ENCODE measurements around the gene C2CD2L. TPM values are rescaled to one million over a fixed set of nuclear protein-coding genes. Genes with fewer than 3 reads are reported as not detected.
"Not testable (repeated sequence)": the region's sequence is repeated elsewhere in the genome, so short reads cannot be mapped to it uniquely, and the experiment has no call there.

C2CD2L gene
- polyA plus RNA-seq, 4 donors: 14.9 to 21.7 (median 17.8) TPM

DNA sequence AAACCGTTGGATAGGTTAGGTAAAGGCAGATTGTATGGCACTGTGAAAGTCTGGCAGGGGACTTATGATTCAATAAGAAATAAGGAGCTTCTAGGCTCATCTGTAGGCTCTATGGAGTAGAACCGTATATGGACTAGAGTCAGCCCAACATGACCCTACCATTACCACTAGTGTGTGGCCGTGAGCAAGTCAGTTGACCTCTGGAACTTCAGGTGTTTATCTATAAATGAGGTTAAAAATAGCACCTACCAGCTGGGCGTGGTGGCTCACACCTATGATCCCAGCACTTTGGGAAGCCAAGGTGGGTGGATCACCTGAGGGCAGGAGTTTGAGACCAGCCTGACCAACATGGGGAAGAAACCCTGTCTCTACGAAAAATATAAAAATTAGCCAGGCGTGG is 18.7 kb downstream of the C2CD2L start:
- Histone ChIP-seq H3K27ac (ENCODE audit: low read depth in 1 of 3, low read length in 2 of 3) (peak overlapping the region; percentile 29 to 82 (median 69)), H3K4me1 (ENCODE audit: control insufficient read depth in 3 of 3, insufficient read depth in 2 of 3, low read depth in 1 of 3, low read length in 2 of 3) (peaks cover 5 to 22% (median 6%) of the 10 kb centered on the region in 3 donors), H3K9me3 (ENCODE audit: control insufficient read depth in 2 of 2, insufficient read depth in 1 of 2, low read depth in 1 of 2, low read length in 1 of 2) (no peaks in the 10 kb centered on the region), H3K36me3 (ENCODE audit: control insufficient read depth in 3 of 3, insufficient read depth in 2 of 3, low read depth in 1 of 3, low read length in 3 of 3) (peaks cover 0 to 53% (median 5%) of the 10 kb centered on the region in 3 donors), H3K4me3 (ENCODE audit: low read depth in 1 of 3, low read length in 3 of 3) (no peak overlapping the region), H3K27me3 (ENCODE audit: control insufficient read depth in 3 of 3, insufficient read depth in 3 of 3, low read length in 3 of 3) (no peaks in the 10 kb centered on the region)
- DNase-seq (peak; percentile 68 to 85), FAIRE-seq (no peak)
- WGBS, 3 donors: 42 to 76% (median 51%) methylated on average over 6 of the region's 6 CpGs

DNA sequence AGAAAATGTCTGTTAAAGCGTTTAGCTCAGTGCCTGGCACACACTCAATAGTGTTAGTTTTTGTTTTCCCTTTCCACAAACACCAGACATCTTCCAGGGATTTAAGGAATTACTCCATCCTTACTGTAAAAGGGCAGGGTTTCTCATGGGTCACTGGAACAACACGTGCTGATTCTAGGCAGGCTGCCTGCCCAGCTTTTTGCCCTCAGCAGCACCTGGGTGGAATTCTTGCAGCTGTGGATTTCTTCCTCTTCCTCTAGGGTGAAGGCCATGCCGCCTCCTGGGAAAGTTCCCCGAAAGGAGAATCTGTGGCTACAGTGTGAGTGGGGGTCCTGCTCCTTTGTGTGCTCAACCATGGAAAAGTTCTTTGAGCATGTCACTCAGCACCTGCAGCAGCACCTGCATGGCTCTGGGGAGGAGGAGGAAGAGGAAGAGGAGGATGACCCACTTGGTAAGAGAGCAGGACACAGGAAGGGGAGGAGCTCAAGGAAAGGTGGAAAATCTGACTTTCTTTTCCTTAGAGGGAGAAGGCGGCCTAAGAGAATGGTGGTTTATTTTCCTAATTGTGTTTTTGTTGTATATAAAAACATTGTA is 19.6 kb downstream of the C2CD2L start:
- H3K27ac ChIP-seq (ENCODE audit: low read depth in 1 of 3, low read length in 2 of 3): peak overlapping the region; percentile 37 to 67 (median 59)
- DNase-seq: peak in 1 of 2 donors; percentile 29
- FAIRE-seq: no peak
- no peaks in the 10 kb centered on the region for H3K27me3 ChIP-seq (ENCODE audit: control insufficient read depth in 3 of 3, insufficient read depth in 3 of 3, low read length in 3 of 3)
- 52 to 63% (median 55%) methylated on average over 5 of the region's 5 CpGs for WGBS, 3 donors
- no peak overlapping the region for H3K4me3 ChIP-seq (ENCODE audit: low read depth in 1 of 3, low read length in 3 of 3)
- no peaks in the 10 kb centered on the region for H3K9me3 ChIP-seq (ENCODE audit: control insufficient read depth in 2 of 2, insufficient read depth in 1 of 2, low read depth in 1 of 2, low read length in 1 of 2)
- peaks cover 5 to 20% (median 6%) of the 10 kb centered on the region in 3 donors for H3K4me1 ChIP-seq (ENCODE audit: control insufficient read depth in 3 of 3, insufficient read depth in 2 of 3, low read depth in 1 of 3, low read length in 2 of 3)
- peaks cover 0 to 62% (median 7%) of the 10 kb centered on the region in 3 donors for H3K36me3 ChIP-seq (ENCODE audit: control insufficient read depth in 3 of 3, insufficient read depth in 2 of 3, low read depth in 1 of 3, low read length in 3 of 3)

DNA sequence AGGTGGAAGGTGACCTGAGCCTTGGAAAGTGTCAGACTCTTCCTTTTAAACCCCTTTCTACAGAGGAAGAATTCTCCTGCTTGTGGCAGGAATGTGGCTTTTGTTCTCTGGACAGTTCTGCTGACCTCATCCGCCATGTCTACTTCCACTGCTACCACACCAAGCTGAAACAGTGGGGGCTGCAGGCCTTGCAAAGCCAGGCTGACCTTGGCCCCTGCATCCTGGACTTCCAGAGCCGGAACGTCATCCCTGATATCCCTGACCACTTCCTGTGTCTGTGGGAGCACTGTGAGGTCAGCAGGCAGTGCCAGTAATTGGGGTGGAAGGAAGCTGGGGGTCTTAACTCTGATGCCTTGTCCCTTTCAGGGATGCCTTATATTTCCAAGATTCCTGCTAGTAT is 23.5 kb downstream of the C2CD2L start:
- WGBS, 3 donors: 70 to 76% (median 73%) methylated on average over 3 of the region's 3 CpGs
- DNase-seq (no peak), FAIRE-seq (no peak)
- Histone ChIP-seq H3K36me3 (ENCODE audit: control insufficient read depth in 3 of 3, insufficient read depth in 2 of 3, low read depth in 1 of 3, low read length in 3 of 3) (peaks cover 0 to 66% (median 14%) of the 10 kb centered on the region in 3 donors), H3K4me3 (ENCODE audit: low read depth in 1 of 3, low read length in 3 of 3) (no peak overlapping the region), H3K27me3 (ENCODE audit: control insufficient read depth in 3 of 3, insufficient read depth in 3 of 3, low read length in 3 of 3) (no peaks in the 10 kb centered on the region), H3K4me1 (ENCODE audit: control insufficient read depth in 3 of 3, insufficient read depth in 2 of 3, low read depth in 1 of 3, low read length in 2 of 3) (peaks cover 0 to 7% (median 3%) of the 10 kb centered on the region in 3 donors), H3K27ac (ENCODE audit: low read depth in 1 of 3, low read length in 2 of 3) (no peak overlapping the region), H3K9me3 (ENCODE audit: control insufficient read depth in 2 of 2, insufficient read depth in 1 of 2, low read depth in 1 of 2, low read length in 1 of 2) (no peaks in the 10 kb centered on the region)

DNA sequence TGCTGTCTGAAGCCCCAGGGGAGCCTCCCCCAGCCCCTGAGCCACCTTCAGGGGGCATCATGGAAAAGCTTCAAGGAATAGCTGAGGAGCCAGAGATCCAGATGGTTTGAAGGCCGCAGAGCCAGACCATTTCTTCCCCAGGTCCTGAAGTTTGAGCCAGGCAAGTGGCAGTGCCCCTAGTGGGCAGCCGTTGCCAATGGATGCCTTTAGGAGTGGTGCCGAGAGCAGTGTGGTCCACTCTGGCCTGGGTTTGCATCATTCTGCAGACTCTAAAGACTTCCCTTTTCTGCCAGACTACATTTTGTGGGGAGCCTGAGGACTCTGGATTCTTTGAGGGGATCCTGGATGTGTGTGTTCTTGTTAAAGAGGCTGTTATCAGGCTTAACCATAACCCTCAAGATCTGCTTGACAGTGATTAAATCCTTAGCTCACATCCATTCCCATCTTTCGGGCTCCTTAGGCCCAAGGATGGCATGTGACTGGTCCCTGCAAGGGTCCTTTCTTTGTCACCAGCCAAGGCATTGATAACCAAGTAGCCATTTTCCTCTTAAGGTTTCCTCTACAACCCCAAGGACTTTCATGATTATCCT is 27.3 kb downstream of the C2CD2L start:
- Histone ChIP-seq H3K27me3 (ENCODE audit: control insufficient read depth in 3 of 3, insufficient read depth in 3 of 3, low read length in 3 of 3) (no peaks in the 10 kb centered on the region), H3K4me1 (ENCODE audit: control insufficient read depth in 3 of 3, insufficient read depth in 2 of 3, low read depth in 1 of 3, low read length in 2 of 3) (no peaks in the 10 kb centered on the region), H3K36me3 (ENCODE audit: control insufficient read depth in 3 of 3, insufficient read depth in 2 of 3, low read depth in 1 of 3, low read length in 3 of 3) (peaks cover 0 to 42% (median 14%) of the 10 kb centered on the region in 3 donors), H3K4me3 (ENCODE audit: low read depth in 1 of 3, low read length in 3 of 3) (no peak overlapping the region), H3K9me3 (ENCODE audit: control insufficient read depth in 2 of 2, insufficient read depth in 1 of 2, low read depth in 1 of 2, low read length in 1 of 2) (no peaks in the 10 kb centered on the region), H3K27ac (ENCODE audit: low read depth in 1 of 3, low read length in 2 of 3) (no peak overlapping the region)
- 54 to 66% (median 59%) methylated on average over 4 of the region's 4 CpGs for WGBS, 3 donors
- FAIRE-seq: no peak
- peak in 1 of 2 donors; percentile 51 for DNase-seq

DNA sequence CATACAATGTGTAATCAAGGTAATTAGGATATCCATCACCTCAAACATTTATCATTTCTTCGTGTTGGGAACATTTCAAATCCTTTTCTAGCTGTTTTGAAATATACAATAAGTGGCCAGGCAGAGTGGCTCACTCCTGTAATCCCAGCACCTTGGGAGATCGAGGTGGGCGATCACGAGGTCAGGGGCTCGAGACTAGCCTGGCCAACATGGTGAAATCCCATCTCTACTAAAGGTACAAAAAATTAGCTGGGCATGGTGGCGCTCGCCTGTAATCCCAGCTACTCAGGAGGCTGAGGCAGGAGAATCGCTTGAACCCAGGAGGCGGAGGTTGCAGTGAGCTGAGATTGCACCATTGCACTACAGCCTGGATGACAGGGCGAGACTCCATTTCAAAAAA is 32.1 kb downstream of the C2CD2L start:
- not testable (repeated sequence) for FAIRE-seq; H3K9me3 ChIP-seq (ENCODE audit: control insufficient read depth in 2 of 2, insufficient read depth in 1 of 2, low read depth in 1 of 2, low read length in 1 of 2); DNase-seq; H3K27me3 ChIP-seq (ENCODE audit: control insufficient read depth in 3 of 3, insufficient read depth in 3 of 3, low read length in 3 of 3); H3K4me3 ChIP-seq (ENCODE audit: low read depth in 1 of 3, low read length in 3 of 3); H3K4me1 ChIP-seq (ENCODE audit: control insufficient read depth in 3 of 3, insufficient read depth in 2 of 3, low read depth in 1 of 3, low read length in 2 of 3); H3K27ac ChIP-seq (ENCODE audit: low read depth in 1 of 3, low read length in 2 of 3); H3K36me3 ChIP-seq (ENCODE audit: control insufficient read depth in 3 of 3, insufficient read depth in 2 of 3, low read depth in 1 of 3, low read length in 3 of 3)
- 88 to 92% (median 92%) methylated on average over 10 of the region's 10 CpGs for WGBS, 3 donors

DNA sequence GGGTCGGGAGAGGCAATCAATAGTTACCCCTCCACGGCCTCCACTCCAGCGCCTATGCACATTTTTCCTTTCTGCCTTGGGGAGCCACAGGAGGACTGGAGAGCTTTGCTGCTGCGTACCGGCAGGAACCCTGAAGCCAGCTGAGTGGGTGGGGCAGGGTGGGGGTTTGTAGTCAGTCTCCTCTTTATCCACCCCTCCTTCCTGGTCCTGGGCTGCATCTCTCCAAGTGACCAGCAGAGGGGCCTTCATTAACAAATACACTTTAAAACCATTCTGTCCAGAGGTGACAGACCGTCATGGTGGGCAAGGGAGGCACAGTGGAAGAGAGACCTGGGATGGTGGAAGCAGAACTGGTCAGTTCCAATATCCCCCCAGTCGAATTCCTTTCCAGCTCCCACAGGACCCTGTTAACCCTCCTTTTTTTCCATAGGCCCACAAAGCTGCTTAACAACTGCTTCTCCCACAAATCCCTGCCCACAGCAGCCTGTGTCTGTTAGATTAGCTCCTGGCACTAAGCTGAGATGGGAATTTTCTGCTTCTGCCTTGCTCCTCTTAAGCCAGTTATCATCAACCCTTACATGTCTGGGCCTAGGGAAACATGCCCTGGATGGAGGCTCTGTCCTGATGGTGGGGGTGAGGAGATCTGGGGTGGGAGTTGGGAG is 37.8 kb downstream of the C2CD2L start:
- 3 to 20% (median 14%) methylated on average over 7 of the region's 7 CpGs for WGBS, 3 donors
- Histone ChIP-seq H3K27ac (ENCODE audit: low read depth in 1 of 3, low read length in 2 of 3) (no peak overlapping the region), H3K27me3 (ENCODE audit: control insufficient read depth in 3 of 3, insufficient read depth in 3 of 3, low read length in 3 of 3) (peaks cover 3 to 28% (median 11%) of the 10 kb centered on the region in 3 donors), H3K9me3 (ENCODE audit: control insufficient read depth in 2 of 2, insufficient read depth in 1 of 2, low read depth in 1 of 2, low read length in 1 of 2) (no peaks in the 10 kb centered on the region), H3K4me3 (ENCODE audit: low read depth in 1 of 3, low read length in 3 of 3) (no peak overlapping the region), H3K4me1 (ENCODE audit: control insufficient read depth in 3 of 3, insufficient read depth in 2 of 3, low read depth in 1 of 3, low read length in 2 of 3) (peaks cover 0 to 8% (median 0%) of the 10 kb centered on the region in 3 donors), H3K36me3 (ENCODE audit: control insufficient read depth in 3 of 3, insufficient read depth in 2 of 3, low read depth in 1 of 3, low read length in 3 of 3) (no peaks in the 10 kb centered on the region)
- no peak for FAIRE-seq
- DNase-seq: peak; percentile 71 to 82

DNA sequence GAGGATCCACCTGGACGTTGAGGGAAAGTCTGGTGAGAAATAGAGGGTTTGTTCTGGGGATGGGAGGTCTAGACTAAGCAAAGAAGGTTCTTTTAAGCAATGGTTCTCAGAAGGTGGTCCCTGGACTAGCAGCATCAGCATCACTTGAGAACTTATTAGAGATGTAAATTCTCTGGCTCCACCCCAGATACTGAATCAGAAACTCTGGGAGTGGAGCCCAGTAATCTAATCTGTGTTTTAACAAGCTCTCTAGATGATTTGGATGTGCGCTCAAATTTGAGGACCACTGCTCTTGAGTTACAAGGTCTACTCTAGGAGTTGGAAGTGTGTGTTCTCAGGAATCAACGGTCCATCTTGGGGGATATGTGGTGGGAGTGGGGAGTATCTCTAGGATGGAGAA is 38.4 kb downstream of the C2CD2L start:
- 33 to 57% (median 43%) methylated on average over 3 of the region's 3 CpGs for WGBS, 3 donors
- H3K4me3 ChIP-seq (ENCODE audit: low read depth in 1 of 3, low read length in 3 of 3): no peak overlapping the region
- H3K9me3 ChIP-seq (ENCODE audit: control insufficient read depth in 2 of 2, insufficient read depth in 1 of 2, low read depth in 1 of 2, low read length in 1 of 2): no peaks in the 10 kb centered on the region
- DNase-seq: no peak
- peaks cover 0 to 8% (median 0%) of the 10 kb centered on the region in 3 donors for H3K4me1 ChIP-seq (ENCODE audit: control insufficient read depth in 3 of 3, insufficient read depth in 2 of 3, low read depth in 1 of 3, low read length in 2 of 3)
- H3K27me3 ChIP-seq (ENCODE audit: control insufficient read depth in 3 of 3, insufficient read depth in 3 of 3, low read length in 3 of 3): peaks cover 3 to 34% (median 11%) of the 10 kb centered on the region in 3 donors
- FAIRE-seq: no peak
- no peaks in the 10 kb centered on the region for H3K36me3 ChIP-seq (ENCODE audit: control insufficient read depth in 3 of 3, insufficient read depth in 2 of 3, low read depth in 1 of 3, low read length in 3 of 3)
- no peak overlapping the region for H3K27ac ChIP-seq (ENCODE audit: low read depth in 1 of 3, low read length in 2 of 3)

DNA sequence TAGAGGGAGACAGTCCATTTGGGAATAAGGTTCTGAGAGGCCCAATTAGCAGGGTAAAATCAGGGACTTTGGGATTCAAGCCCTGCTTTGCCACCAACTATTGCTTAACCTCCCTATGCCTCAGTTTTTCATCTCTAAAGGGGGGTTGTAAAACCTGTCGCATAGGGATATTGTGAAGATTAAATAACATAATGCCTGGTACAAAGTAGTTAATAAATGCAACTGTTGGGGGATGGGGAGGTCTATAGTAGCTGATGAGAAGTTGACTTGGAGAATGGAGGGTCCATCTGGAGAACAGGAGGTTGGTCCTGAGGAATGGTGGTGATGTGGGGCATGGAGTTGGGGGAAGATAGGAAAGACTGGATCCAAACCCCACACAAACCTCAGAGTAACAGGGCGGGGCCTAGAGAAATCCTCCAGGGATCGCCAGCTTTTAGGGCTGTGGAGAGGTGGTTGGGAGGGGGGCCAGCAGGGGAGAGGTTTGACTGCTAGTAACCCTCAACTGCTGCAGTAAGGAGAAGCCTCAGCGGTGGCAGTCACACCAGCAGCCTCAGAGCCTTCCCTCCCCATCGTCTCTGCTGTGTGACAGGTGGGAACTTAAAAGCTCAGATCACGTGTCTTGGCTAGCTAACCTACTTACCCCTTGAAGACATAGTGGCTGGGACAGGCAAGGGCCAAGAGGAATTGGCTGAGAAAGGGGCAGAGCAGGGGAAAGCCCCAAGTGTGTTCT is 40.6 kb downstream of the C2CD2L start:
- 43 to 61% (median 47%) methylated on average over 6 of the region's 6 CpGs for WGBS, 3 donors
- no peak for DNase-seq
- no peak for FAIRE-seq

More for the DNA sequence above, 40.6 kb downstream of the C2CD2L start:
- Histone ChIP-seq H3K9me3 (ENCODE audit: control insufficient read depth in 2 of 2, insufficient read depth in 1 of 2, low read depth in 1 of 2, low read length in 1 of 2) (no peaks in the 10 kb centered on the region), H3K27ac (ENCODE audit: low read depth in 1 of 3, low read length in 2 of 3) (no peak overlapping the region), H3K4me1 (ENCODE audit: control insufficient read depth in 3 of 3, insufficient read depth in 2 of 3, low read depth in 1 of 3, low read length in 2 of 3) (peaks cover 0 to 8% (median 0%) of the 10 kb centered on the region in 3 donors), H3K27me3 (ENCODE audit: control insufficient read depth in 3 of 3, insufficient read depth in 3 of 3, low read length in 3 of 3) (peaks cover 3 to 52% (median 11%) of the 10 kb centered on the region in 3 donors), H3K4me3 (ENCODE audit: low read depth in 1 of 3, low read length in 3 of 3) (no peak overlapping the region), H3K36me3 (ENCODE audit: control insufficient read depth in 3 of 3, insufficient read depth in 2 of 3, low read depth in 1 of 3, low read length in 3 of 3) (no peaks in the 10 kb centered on the region)
